Activated T-helper 1 cell treated with Interleukin-2 at 50 U/mL for 16 hours (primary cell): ENCODE data around the gene CNKSR2.
"Not testable (repeated sequence)": the region's sequence is repeated elsewhere in the genome, so short reads cannot be mapped to it uniquely, and the experiment has no call there.

Source experiments
- DNase-seq: peaks from one replicate; pipeline ENCODE4 v3.0.0-alpha.2; 2020; ENCODE audit warnings: low read depth

Gene CNKSR2

DNA sequence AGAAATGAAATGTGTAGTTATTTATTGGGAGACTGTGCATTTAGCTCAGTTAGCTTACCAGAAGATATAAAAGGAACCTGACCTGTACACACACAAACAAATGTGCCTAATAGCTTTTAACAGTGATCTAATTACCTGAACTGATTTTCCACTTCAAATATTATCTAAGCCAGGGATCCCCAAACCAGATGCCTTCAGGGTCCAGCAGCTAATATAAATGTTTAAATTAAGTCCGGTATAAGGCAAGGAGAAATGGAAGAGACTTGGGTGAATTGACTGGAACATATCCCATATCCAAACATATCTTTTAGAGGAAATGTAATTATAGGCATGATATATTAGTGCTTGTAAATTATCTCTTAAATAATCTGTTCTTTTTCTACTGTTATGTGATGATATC, 66.7 kb downstream of the CNKSR2 start:
- DNase-seq = no peak

DNA sequence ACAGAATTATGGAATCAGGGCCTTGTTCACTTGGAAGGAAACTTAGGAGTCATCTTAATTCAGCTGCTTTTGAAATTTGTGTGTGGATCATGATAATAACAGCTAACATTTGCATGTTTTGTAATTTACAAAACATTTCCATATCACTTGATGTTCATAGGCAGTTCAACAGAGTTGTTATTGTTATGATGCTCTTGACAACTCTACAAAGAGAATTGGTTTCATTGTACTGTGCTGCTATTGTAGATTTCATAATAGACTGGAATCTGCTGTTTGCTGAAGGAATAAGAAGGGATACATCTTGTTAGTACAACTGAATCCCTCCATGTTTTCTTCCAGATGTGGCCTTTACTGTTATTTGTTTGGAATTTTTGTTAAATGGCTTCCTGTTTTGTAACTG, 83.5 kb downstream of the CNKSR2 start:
- DNase-seq = no peak

DNA sequence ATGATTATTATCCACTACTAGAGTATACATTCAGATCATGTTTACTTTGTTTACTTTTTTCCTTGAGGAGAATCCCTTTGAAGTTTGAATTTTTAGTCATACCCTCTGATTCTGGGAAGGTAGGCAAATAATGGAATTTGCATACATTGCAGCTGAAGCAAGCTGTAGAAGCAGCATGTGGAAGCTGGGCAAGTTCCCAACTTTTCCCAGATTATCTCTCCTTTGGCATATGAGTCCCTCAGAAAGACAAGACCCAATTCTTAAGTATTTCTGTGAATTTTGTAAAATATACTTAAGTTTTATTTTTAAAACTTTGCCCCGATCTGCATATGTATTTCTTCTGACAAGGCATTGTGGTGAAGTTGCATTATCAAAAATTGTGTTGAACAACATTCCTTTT, 94.9 kb downstream of the CNKSR2 start:
- DNase-seq = no peak

- no peak for DNase-seq
Observed at GRCh38 chrX:21476909-21477308, 102.7 kb downstream of the CNKSR2 start.

GRCh38 chrX:21479695-21480270, 105.6 kb downstream of the CNKSR2 start:
- no peak for DNase-seq

GRCh38 chrX:21481761-21482160, 107.5 kb downstream of the CNKSR2 start:
- DNase-seq = no peak

GRCh38 chrX:21484051-21484450, 109.8 kb downstream of the CNKSR2 start:
- DNase-seq = not testable (repeated sequence)

GRCh38 chrX:21487832-21488231, 113.6 kb downstream of the CNKSR2 start:
- DNase-seq = no peak

DNA sequence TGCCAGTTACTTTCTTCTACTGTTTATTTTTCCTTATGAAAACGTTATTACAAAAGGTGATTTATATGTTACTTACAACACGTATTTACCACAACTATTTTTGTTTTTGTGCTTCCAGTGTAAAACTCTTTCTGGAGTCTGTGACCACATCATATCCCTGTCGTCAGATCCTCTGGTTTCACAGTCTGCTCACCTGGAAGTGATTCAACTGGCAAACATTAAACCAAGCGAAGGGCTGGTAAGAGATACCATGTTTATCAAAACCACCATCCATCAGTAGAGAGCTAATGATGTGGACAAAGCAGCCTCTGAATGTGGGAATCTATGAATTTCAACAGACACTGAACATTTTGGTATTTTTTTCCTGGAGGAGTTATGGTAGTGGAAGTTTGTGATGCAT, 116.1 kb downstream of the CNKSR2 start:
- DNase-seq = no peak

DNA sequence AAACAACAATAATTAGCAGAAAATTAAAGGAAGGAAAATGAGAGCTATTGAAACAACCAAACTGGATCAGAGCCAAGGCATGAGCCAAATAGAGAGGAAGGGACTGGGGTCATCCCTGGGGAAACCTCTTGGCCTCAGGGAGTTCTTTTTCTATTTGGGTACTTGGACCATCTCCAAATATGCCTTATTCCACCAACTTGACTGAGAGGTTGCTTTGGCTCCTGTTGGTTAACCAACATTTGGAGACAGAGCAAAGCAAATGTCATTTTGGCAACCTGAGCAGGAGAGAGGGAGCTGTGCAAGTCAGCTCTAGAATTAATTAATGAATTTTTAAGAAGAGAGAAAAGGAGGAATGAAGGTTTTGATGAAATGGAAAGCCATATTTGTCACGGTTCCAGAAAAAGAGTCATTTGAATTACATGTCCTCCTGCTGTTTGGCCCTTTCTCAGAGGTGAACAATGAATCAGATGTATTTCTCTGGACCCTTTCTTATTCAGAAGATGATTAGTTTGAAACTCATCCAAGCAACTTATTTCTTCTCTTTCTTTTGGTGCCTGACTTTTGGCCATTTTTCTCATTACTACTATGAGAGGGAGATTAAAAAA, 119.1 kb downstream of the CNKSR2 start:
- no peak for DNase-seq

DNA sequence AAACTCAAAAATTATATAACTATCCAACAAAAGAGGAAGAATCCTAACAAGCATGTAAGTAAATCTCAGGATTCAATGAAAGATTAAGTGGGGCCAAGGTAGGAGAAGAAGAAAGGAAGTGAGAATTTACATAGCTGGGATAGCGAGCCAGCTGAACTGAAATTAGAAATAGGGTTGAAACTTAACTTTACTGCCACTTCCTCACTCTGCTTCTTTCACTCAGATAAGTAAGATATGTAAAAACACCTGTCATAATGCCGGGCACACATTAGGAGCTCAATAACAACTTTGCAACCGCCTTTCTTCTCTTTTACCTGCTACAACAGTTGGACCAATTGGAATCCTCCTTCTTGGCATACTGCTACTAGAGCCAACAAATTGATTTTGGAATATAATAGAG, 129.4 kb downstream of the CNKSR2 start:
- no peak for DNase-seq

DNA sequence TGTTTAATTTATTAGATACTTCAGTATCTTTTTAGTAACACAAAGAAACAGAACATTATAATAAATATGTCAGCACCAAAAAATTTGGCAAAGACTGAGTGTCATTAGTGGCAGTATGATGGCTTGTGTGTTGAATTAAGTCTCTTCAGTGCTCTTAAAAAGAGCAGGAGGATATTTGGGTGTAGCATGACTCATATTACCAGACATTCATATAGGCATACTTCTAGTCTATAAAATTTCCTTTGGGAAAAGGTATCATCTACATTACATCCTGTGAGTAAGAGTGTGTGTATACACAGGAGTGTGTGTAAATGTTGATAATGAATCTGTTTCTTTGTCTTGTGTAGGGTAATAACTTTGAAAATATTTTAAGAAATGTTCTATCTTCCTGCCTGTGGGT, 135.7 kb downstream of the CNKSR2 start:
- DNase-seq = no peak

DNA sequence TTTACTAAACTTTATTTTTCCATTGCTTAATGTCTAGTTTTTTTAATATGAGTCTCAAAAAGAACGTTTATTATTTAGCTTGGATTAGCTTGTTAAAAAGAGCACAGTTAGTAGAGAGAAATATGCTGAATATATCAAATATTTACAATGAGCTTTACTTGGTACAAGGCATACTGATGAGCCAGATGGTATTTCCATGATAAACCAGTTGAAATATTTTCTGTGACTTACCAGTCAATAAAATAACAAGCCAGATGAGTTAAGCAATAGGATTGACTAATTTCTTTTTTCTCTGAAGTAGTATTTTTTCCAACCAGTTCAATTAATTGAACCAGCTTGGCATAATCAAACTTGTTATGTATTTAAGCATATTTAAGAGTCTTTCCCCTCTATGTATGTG, 149.8 kb downstream of the CNKSR2 start:
- no peak for DNase-seq

DNA sequence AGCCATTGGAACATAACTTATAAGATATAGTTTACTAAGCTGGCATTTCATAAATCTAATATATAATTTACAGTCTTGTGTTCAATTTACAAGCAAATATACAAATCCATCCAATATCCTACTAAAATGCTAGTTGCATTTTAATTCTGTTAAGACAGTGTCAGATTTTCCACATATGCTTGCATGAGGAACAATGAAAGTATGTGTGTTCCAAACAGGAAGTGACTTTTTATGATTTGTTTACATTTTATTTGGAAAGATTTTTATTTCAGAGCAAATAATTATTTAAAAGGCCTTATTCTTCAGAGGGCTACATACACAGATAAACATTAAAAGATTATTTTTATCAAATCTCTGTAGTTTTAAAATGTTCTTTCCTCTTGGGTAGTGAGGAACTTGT, 153.9 kb downstream of the CNKSR2 start:
- DNase-seq = no peak

GRCh38 chrX:21529771-21530170, 155.6 kb downstream of the CNKSR2 start:
- DNase-seq = no peak

- not testable (repeated sequence) for DNase-seq
Observed at GRCh38 chrX:21544642-21545041, 170.4 kb downstream of the CNKSR2 start.

- no peak for DNase-seq
Observed at GRCh38 chrX:21559417-21559816, 185.2 kb downstream of the CNKSR2 start.

- no peak for DNase-seq
Observed at GRCh38 chrX:21565025-21565424, 190.8 kb downstream of the CNKSR2 start.

- no peak for DNase-seq
Observed at GRCh38 chrX:21574793-21575192, 200.6 kb downstream of the CNKSR2 start.

DNA sequence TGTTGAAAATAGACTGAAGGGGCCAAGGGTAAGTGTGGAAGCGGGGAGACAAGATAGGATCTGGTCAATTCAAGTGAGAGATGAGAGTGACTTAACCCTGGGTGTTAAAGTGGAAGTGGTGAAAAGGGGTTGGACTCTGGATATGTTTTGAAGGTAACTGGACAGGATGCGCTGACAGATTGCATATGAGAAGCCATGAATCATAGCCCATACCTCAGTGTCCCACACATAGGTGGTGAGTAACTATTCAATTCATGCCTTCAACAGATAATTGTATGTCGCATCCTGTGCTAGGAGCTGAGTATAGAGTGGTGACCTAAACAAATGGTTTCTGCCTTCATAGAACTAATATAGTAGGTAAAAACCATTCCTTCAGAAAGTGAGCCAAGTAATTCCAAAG, 207.3 kb downstream of the CNKSR2 start:
- no peak for DNase-seq

GRCh38 chrX:21586001-21586400, 211.8 kb downstream of the CNKSR2 start:
- no peak for DNase-seq

DNA sequence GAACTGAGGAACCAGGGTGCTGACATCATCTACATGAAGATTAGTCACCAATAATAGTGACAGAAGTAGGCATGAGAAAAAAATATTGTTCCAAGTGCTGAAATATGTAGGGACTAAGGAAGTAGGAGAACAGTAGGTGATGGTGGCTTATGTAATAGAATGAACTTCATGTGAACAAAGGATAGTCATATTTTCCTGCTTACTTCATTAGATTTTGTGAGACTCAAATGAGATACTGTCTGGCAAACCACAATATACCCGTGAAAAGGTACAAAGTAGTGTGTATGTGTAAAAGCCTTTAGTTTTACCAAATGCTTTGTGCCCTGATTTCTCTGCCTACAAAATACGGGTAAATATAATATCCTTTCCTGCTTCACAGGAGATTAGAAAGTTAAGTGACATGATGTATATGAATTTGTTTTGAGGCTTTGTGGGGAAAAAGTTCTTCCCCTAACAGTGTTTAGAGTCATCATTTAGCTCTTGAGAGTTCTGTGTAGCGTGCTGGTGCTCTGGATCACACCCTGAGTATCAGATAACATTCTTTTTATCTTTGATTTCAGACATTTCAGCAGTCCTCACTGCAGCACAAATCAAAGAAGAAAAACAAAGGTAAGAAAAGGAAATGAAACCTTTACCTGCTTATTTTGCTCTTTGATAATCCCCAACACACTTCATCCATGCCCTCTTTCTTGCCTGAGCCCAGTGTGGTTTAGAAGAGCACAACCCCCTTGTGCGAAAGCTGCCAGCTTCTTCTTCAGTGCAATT, 216.0 kb downstream of the CNKSR2 start:
- no peak for DNase-seq

GRCh38 chrX:21606002-21606401, 231.8 kb downstream of the CNKSR2 start:
- DNase-seq = no peak

DNA sequence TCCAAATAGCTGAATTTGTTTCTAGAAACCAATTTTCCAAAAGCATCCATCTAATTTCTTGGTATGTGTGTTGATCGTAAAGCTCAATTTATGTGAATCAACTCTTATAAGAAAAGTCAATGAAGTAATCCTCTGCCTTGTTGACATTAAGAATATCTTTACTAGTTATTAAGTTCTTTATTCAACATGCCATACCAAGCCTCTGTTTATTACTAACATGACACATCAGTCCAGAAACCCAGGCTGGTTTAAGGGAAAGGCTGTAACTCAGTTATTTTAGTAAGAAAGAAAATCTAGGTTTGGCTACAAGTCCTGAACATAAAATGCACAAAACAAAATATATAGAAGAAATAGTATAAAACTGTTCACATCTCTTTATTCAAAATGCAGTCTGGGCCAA, 235.9 kb downstream of the CNKSR2 start:
- no peak for DNase-seq
